Measurements from ENCODE around the gene USP7.
"Not testable (repeated sequence)": the region's sequence is repeated elsewhere in the genome, so short reads cannot be mapped to it uniquely, and the experiment has no call there.

DNA sequence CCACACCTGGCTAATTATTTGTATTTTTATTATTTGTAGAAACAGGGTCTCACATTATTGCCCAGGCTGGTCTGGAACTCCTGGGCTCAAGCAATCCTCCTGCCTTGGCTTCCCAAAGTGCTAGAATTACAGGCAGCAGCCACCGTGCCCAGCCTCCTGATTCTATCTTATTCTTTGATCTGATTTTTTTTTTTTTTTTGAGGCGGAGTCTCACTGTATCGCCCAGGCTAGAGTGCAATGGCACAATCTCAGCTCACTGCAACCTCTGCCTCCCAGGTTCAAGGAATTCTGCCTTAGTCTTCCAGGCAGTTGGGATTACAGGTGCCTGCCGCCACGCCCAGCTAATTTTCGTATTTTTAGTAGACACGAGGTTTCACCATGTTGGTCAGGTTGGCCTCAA lies 88.4 kb downstream of the USP7 start:
- TF ChIP-seq EZH2phosphoT487 (IDR thresholded peaks at IDR 0.05; ENCODE audit: insufficient read depth, low read depth); EZH2 (IDR thresholded peaks at IDR 0.05; ENCODE audit: insufficient read depth, poor library complexity, severe bottlenecking): not testable (repeated sequence)

Data from GM23248 (cell line).